Esophagus muscularis mucosa (tissue), 4 donors: ENCODE measurements around the gene EFEMP2. TPM values are rescaled to one million over a fixed set of nuclear protein-coding genes. Genes with fewer than 3 reads are reported as not detected.

Experiments
- DNase-seq: peaks from one replicate; pipeline ENCODE4 v3.0.0-alpha.2; 2017; ENCODE audit errors: extremely low spot score
- H3K27ac ChIP-seq, 4 donors: fragments of 200-600 bp; sonication (generic); replicated peaks in 1 of 4; 1 replicate in 3 of 4; 2 replicates in 1 of 4; pipeline ENCODE4 v1.5.1; 2016 to 2019; ENCODE audit warnings: mild to moderate bottlenecking in 1 of 4
- H3K27me3 ChIP-seq, 4 donors: fragments of 200-600 bp; sonication (generic); one replicate each; pipeline versions ENCODE4 v1.5.1 to v1.6.0; 2016 to 2019
- H3K36me3 ChIP-seq, 4 donors: fragments of 200-600 bp; sonication (generic); one replicate each; pipeline ENCODE4 v1.5.1; 2016 to 2019
- H3K4me1 ChIP-seq, 4 donors: fragments of 200-600 bp; sonication (generic); one replicate each; pipeline ENCODE4 v1.5.1; 2016 to 2019
- H3K4me3 ChIP-seq, 4 donors: fragments of 200-600 bp; sonication (generic); 1 replicate in 2 of 4; 2 replicates in 2 of 4; pipeline ENCODE4 v1.5.1; 2016 to 2019; ENCODE audit warnings: mild to moderate bottlenecking in 4 of 4, moderate library complexity in 1 of 4
- H3K9me3 ChIP-seq, 4 donors: fragments of 200-600 bp; sonication (generic); 1 replicate in 3 of 4; 2 replicates in 1 of 4; pipeline ENCODE4 v1.5.1; 2016 to 2019
- CTCF ChIP-seq, 3 experiments: fragments of 200-600 bp in 2 of 3; fragments of 450-650 bp in 1 of 3; sonication (generic) in 2 of 3; IDR thresholded peaks; one replicate each; pipeline ENCODE4 v1.5.1; 2017 to 2019; ENCODE audit warnings: antibody characterized with exemption in 3 of 3, mild to moderate bottlenecking in 2 of 3, moderate library complexity in 1 of 3
- EP300 ChIP-seq: sonication (generic); formaldehyde crosslinking; IDR thresholded peaks from one replicate; pipeline ENCODE4 v1.6.1; 2017; ENCODE audit warnings: antibody characterized with exemption
- POLR2A ChIP-seq: fragments of 450-650 bp; IDR thresholded peaks from one replicate; pipeline ENCODE4 v1.6.1; 2017; ENCODE audit warnings: antibody characterized with exemption, moderate library complexity, mild to moderate bottlenecking, low read depth
- POLR2AphosphoS5 ChIP-seq, 2 donors: sonication (generic); formaldehyde crosslinking; IDR thresholded peaks; one replicate each; pipeline ENCODE4 v1.6.1; 2017; ENCODE audit warnings: antibody characterized with exemption in 2 of 2
- WGBS: methylation state at CpG from one replicate; pipeline ENCODE4 v1.1.5; 2018; 5-methylcytosine and 5-hydroxymethylcytosine counted together
- intact Hi-C: fragments of 100-400 bp; cut with DNase I; formaldehyde crosslinking; loops from one replicate; pipeline ENCODE4 v1.15.1; 2023
- total RNA-seq, 4 donors: library from RNA; depleted of rRNA; stranded (reverse); fragments of >200 nt; gene quantifications; one replicate each; pipeline versions ENCODE4 v1.1.0 to v1.2.1, GENCODE V29; 2016

Gene EFEMP2
- total RNA-seq, 4 donors from 2014 or later = 71.8 to 111 (median 82.2) TPM

GRCh38 chr11:65869643-65870306 lies 2.8 kb downstream of the EFEMP2 start:
- WGBS = 83% methylated on average over 13 of the region's 24 CpGs
- Histone ChIP-seq H3K36me3 (peaks cover 16 to 64% (median 54%) of the 10 kb centered on the region in 4 donors), H3K4me1 (peaks cover 26 to 73% (median 55%) of the 10 kb centered on the region in 4 donors), H3K27ac (peak overlapping the region; percentile 92 to 99 (median 96)), H3K9me3 (no peaks in the 10 kb centered on the region), H3K4me3 (no peak overlapping the region), H3K27me3 (no peaks in the 10 kb centered on the region)
- intact Hi-C loops = no loop called here
- DNase-seq = no peak
- TF ChIP-seq CTCF (IDR thresholded peaks at IDR 0.05) (no peak), POLR2A (no peak), POLR2AphosphoS5 (IDR thresholded peaks at IDR 0.05) (peak in 1 of 2 donors; percentile 20)

- Histone ChIP-seq H3K36me3 (peaks cover 25 to 73% (median 63%) of the 10 kb centered on the region in 4 donors), H3K4me1 (peaks cover 23 to 80% (median 52%) of the 10 kb centered on the region in 4 donors), H3K4me3 (no peak overlapping the region), H3K27ac (peak overlapping the region in 1 of 4 donors; percentile 47), H3K9me3 (no peaks in the 10 kb centered on the region), H3K27me3 (no peaks in the 10 kb centered on the region)
- 94% methylated on average over 2 of the region's 3 CpGs for WGBS
- DNase-seq = no peak
- intact Hi-C loops = no loop called here
- TF ChIP-seq CTCF (IDR thresholded peaks at IDR 0.05) = no peak
- TF ChIP-seq POLR2AphosphoS5 (IDR thresholded peaks at IDR 0.05) = no peak
- no peak for TF ChIP-seq EP300
- TF ChIP-seq POLR2A = no peak
Measured at GRCh38 chr11:65868907-65869306, 3.7 kb downstream of the EFEMP2 start.

DNA sequence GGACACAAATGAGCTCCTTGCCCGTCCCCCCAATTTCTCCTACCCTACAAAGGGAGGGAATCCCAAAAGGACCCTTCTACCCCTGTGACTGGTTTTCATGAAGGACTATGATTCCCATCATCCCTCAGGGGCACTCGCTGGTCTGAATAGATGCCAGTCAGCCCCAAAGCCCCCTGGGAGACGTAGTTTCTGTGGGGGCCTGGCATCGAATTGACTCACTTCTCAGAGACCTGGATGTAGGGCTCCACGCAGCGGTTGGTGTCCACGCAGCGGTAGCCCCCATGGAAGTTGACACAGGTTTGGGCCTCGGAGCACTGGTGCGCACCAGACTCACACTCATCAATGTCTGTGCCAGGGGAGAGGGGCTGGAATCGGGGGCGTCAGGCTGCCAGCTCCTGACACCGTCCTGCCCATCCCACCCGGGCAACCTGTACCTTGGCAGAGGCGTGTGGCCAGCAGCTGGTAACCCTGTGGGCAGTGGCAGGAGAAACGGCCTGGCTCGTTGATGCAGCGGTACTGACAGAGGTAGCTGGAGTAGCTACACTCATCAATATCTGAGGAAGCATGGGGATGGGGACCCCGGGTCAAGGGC lies 4.4 kb downstream of the EFEMP2 start:
- peak overlapping the region in 3 of 4 donors; percentile 22 to 47 (median 27) for H3K27ac ChIP-seq
- TF ChIP-seq EP300 (no peak), CTCF (IDR thresholded peaks at IDR 0.05) (no peak), POLR2AphosphoS5 (IDR thresholded peaks at IDR 0.05) (no peak), POLR2A (no peak)
- peaks cover 31 to 80% (median 70%) of the 10 kb centered on the region in 4 donors for H3K36me3 ChIP-seq
- no peak for DNase-seq
- 84% methylated on average over 19 of the region's 19 CpGs for WGBS
- intact Hi-C loops = no loop called here
- H3K4me3 ChIP-seq = no peak overlapping the region
- H3K9me3 ChIP-seq = no peaks in the 10 kb centered on the region
- no peaks in the 10 kb centered on the region for H3K27me3 ChIP-seq
- peaks cover 23 to 82% (median 53%) of the 10 kb centered on the region in 4 donors for H3K4me1 ChIP-seq

GRCh38 chr11:65867284-65868071 lies 5.1 kb downstream of the EFEMP2 start:
- H3K4me3 ChIP-seq = no peak overlapping the region
- no peak for DNase-seq
- peaks cover 23 to 82% (median 55%) of the 10 kb centered on the region in 4 donors for H3K4me1 ChIP-seq
- intact Hi-C loops = no loop called here
- H3K9me3 ChIP-seq = no peaks in the 10 kb centered on the region
- no peaks in the 10 kb centered on the region for H3K27me3 ChIP-seq
- TF ChIP-seq POLR2A (no peak), CTCF (IDR thresholded peaks at IDR 0.05) (no peak), EP300 (no peak), POLR2AphosphoS5 (IDR thresholded peaks at IDR 0.05) (peak in 1 of 2 donors; percentile 2)
- peaks cover 31 to 87% (median 77%) of the 10 kb centered on the region in 4 donors for H3K36me3 ChIP-seq
- WGBS = 59% methylated on average over 24 of the region's 29 CpGs
- H3K27ac ChIP-seq = peak overlapping the region in 3 of 4 donors; percentile 22 to 47 (median 27)
